GM12873 (cell line): Measurements from ENCODE around the gene RABGAP1L.

Experiments used
- TF ChIP-seq, protein P1 (sequence below): IDR thresholded peaks from 2 replicates; pipeline ENCODE4 v1.5.1; 2012; ENCODE audit warnings: low read depth, mild to moderate bottlenecking, moderate library complexity, low read length, control low read depth; ENCODE audit not compliant: insufficient read depth; ENCODE audit errors: missing control alignments

RABGAP1L gene

DNA sequence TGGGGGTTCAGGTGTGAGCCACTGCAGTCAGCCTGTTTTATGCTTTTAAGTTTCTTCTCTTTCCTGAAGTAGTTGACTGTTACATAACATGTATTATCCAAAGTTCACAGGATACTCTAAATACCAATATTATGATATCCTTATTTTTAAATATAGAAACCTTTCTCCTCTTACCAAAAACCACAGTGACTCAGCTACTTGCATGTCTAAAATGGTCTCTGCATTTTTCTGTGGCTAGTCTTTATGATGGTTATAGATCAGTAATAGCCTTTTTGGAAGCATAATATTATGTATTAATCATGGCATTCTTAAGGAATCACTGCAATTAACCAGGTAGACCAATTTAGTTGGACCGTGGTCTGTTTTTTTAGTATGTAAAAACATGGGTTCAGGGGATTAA, 629.7 kb downstream of the RABGAP1L start:
- TF ChIP-seq, protein P1, sequence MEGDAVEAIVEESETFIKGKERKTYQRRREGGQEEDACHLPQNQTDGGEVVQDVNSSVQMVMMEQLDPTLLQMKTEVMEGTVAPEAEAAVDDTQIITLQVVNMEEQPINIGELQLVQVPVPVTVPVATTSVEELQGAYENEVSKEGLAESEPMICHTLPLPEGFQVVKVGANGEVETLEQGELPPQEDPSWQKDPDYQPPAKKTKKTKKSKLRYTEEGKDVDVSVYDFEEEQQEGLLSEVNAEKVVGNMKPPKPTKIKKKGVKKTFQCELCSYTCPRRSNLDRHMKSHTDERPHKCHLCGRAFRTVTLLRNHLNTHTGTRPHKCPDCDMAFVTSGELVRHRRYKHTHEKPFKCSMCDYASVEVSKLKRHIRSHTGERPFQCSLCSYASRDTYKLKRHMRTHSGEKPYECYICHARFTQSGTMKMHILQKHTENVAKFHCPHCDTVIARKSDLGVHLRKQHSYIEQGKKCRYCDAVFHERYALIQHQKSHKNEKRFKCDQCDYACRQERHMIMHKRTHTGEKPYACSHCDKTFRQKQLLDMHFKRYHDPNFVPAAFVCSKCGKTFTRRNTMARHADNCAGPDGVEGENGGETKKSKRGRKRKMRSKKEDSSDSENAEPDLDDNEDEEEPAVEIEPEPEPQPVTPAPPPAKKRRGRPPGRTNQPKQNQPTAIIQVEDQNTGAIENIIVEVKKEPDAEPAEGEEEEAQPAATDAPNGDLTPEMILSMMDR, result no peak

GRCh38 chr1:174789399-174789798, 630.1 kb downstream of the RABGAP1L start:
- TF ChIP-seq, protein P1, result no peak

GRCh38 chr1:174791863-174792262, 632.5 kb downstream of the RABGAP1L start:
- TF ChIP-seq, protein P1, result no peak

DNA sequence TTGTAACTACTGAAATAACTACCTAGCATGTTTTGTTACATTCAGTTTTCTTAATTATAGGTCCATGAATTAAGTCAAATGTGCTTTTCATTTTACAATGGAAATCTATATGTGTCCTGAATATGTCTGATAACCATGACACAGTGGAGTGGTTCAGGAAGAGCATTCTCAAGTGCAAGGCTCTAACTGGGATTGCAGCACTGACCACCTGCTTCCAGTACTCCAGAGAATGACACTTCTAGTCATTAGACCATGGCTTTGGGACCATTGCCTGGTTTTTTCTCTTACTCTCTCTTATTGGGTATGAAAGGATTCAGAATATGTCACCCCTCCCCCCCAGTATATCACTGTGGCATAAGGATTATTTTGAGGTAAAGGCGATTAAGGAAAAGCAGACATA, 635.5 kb downstream of the RABGAP1L start:
- TF ChIP-seq, protein P1, result no peak

- TF ChIP-seq, protein P1, result no peak
These were observed 636.5 kb downstream of the RABGAP1L start for GRCh38 chr1:174795806-174796205.

- TF ChIP-seq, protein P1, result no peak
These were observed 638.1 kb downstream of the RABGAP1L start for GRCh38 chr1:174797398-174797797.

- TF ChIP-seq, protein P1, result no peak
These were observed 639.8 kb downstream of the RABGAP1L start for GRCh38 chr1:174799136-174799479.
